Measurements from ENCODE around the gene MGAT4B. TPM values are rescaled to one million over a fixed set of nuclear protein-coding genes. Genes with fewer than 3 reads are reported as not detected.
A peak's percentile ranks its signal among the peaks of the same experiment; 100 is the strongest.

Gene MGAT4B
- total and polyA plus RNA-seq, 2 of the 4 experiments (the other 2 are of a cell fraction), result 73.7 to 155 TPM

- H3K79me1 ChIP-seq (ENCODE audit: low read depth in 1 of 2, low read length in 2 of 2), result peaks cover 32 to 73% of the 10 kb centered on the region in 2 experiments
- CTCF ChIA-PET, result interaction anchor here (0.6 to 0.7 kb wide), 2 partner anchors 59 to 229 kb away, joined by 3 to 4 read pairs; no protein-coding TSS in a partner anchor
- no peak overlapping the region for H2BK120ac ChIP-seq (ENCODE audit: low read depth, low read length)
- no peak overlapping the region for H3K4me3 ChIP-seq (ENCODE audit: insufficient read depth, low read depth, low read length)
- no peaks in the 10 kb centered on the region for H3K27me3 ChIP-seq (ENCODE audit: control insufficient read depth, insufficient read depth, low read length)
- H4K5ac ChIP-seq (ENCODE audit: low read depth, low read length), result no peak overlapping the region
- no peak overlapping the region for H2AK5ac ChIP-seq (ENCODE audit: low read depth, low read length)
- no peak for DNase-seq
- H3K18ac ChIP-seq (ENCODE audit: low read depth, low read length), result no peak overlapping the region
- H4K91ac ChIP-seq (ENCODE audit: insufficient read depth, low read depth, low read length), result no peak overlapping the region
- ATAC-seq (ENCODE audit: low read depth), result no peak
- no peak overlapping the region for H3K23ac ChIP-seq (ENCODE audit: low read depth, low read length)
- H3K4ac ChIP-seq (ENCODE audit: low read depth, low read length), result no peak overlapping the region
- in situ Hi-C loops (cut with MboI; ENCODE audit: low sequenced_read_pairs) (no loop called here), dilution Hi-C loops (cut with HindIII; ENCODE audit: low sequenced_read_pairs, unreplicated experiment) (no loop called here), intact Hi-C loops (cut with micrococcal nuclease) (no loop called here)
- no peak overlapping the region for H2BK20ac ChIP-seq (ENCODE audit: low read depth, low read length)
- no peak overlapping the region for H3K14ac ChIP-seq (replicated peaks; ENCODE audit: low read depth, low read length)
- H2BK5ac ChIP-seq (ENCODE audit: low read depth, low read length, poor library complexity, severe bottlenecking), result no peak overlapping the region
- H3K36me3 ChIP-seq (ENCODE audit: control insufficient read depth, insufficient read depth, low read length), result peaks cover 63% of the 10 kb centered on the region
- peaks cover 17% of the 10 kb centered on the region for H4K20me1 ChIP-seq (ENCODE audit: insufficient read depth, low read length)
- no TSS peak for BruUV-seq (replicated peaks)
- H3K27ac ChIP-seq (ENCODE audit: insufficient read depth, low read length), result no peak overlapping the region
- H3K56ac ChIP-seq (ENCODE audit: extremely low read depth, insufficient read depth, low read length), result no peak overlapping the region
- no peak overlapping the region for H3K9ac ChIP-seq (ENCODE audit: low read depth, low read length)
- no peak overlapping the region for H2AK9ac ChIP-seq (replicated peaks; ENCODE audit: low read depth, low read length, poor library complexity)
- H4K8ac ChIP-seq (ENCODE audit: low read depth in 2 of 2, low read length in 2 of 2), result no peak overlapping the region
- H2BK15ac ChIP-seq (ENCODE audit: low read depth, low read length), result no peak overlapping the region
- H3K4me2 ChIP-seq (ENCODE audit: low read depth, low read length), result no peak overlapping the region
- TF ChIP-seq USF2 (IDR thresholded peaks at IDR 0.05; ENCODE audit: low read depth, low read length), result no peak
- TF ChIP-seq FOS (IDR thresholded peaks at IDR 0.05; ENCODE audit: low read depth, low read length), result no peak
- TF ChIP-seq CEBPB (IDR thresholded peaks at IDR 0.05; ENCODE audit: low read depth, low read length), result no peak
- TF ChIP-seq MAFK (IDR thresholded peaks at IDR 0.05; ENCODE audit: low read depth, low read length), result no peak
- no peak for TF ChIP-seq CTCF (conservative IDR thresholded peaks at IDR 0.05; ENCODE audit: low read depth, low read length)
- TF ChIP-seq POLR2A (IDR thresholded peaks at IDR 0.05; ENCODE audit: low read depth, low read length), result no peak
- TF ChIP-seq SMC3 (IDR thresholded peaks at IDR 0.05; ENCODE audit: low read depth, low read length), result no peak
- no peak for TF ChIP-seq BHLHE40 (IDR thresholded peaks at IDR 0.05; ENCODE audit: low read depth, low read length)
- no peak for TF ChIP-seq NFE2L2 (IDR thresholded peaks at IDR 0.05; ENCODE audit: low read depth, low read length)
- TF ChIP-seq CHD1 (IDR thresholded peaks at IDR 0.05; ENCODE audit: low read depth, low read length), result no peak
- peak overlapping the region; percentile 5 for H2AFZ ChIP-seq (replicated peaks; ENCODE audit: low read length, poor library complexity)
- no peaks in the 10 kb centered on the region for H3K9me3 ChIP-seq (ENCODE audit: control insufficient read depth, insufficient read depth, low read length)
- peaks cover 7% of the 10 kb centered on the region for H3K9me1 ChIP-seq (ENCODE audit: insufficient read depth, low read length)
- H3K4me1 ChIP-seq (ENCODE audit: control insufficient read depth, insufficient read depth, low read length), result peaks cover 17% of the 10 kb centered on the region
- POLR2A ChIA-PET (ENCODE audit: unreplicated experiment), result no interaction called here
- 100% methylated on average over 2 of the region's 6 CpGs; no CpG with 5 or more reads in 1 of the 2 experiments for WGBS, 2 experiments (ENCODE audit: extremely low coverage in 2 of 2, insufficient read length in 1 of 2)
Measured at GRCh38 chr5:179769271-179769670, 37.4 kb downstream of the MGAT4B start.

All from IMR-90 (cell line).